Naive B cell (primary cell): Measurements from ENCODE around the gene CUTC. TPM values are rescaled to one million over a fixed set of nuclear protein-coding genes. Genes with fewer than 3 reads are reported as not detected.
A peak's percentile ranks its signal among the peaks of the same experiment; 100 is the strongest.

Experiments used
- ATAC-seq, 2 donors: fragments of 150-1000 bp; cut with Tn5 transposase; 2 replicates each; pipeline ENCODE4 v1.10.0; 2021; ENCODE audit warnings: low read depth in 2 of 2, mild to moderate bottlenecking in 2 of 2, moderate library complexity in 2 of 2
- DNase-seq: peaks from one replicate; pipeline ENCODE4 v3.0.0; 2022
- H3K27ac Mint-ChIP-seq, 6 donors: one replicate each; pipeline ENCODE4 v1.8.0; 2020 to 2022; ENCODE audit warnings: mild to moderate bottlenecking in 6 of 6, mixed read lengths in 6 of 6, moderate library complexity in 5 of 6, inconsistent platforms in 2 of 6
- H3K27me3 Mint-ChIP-seq, 3 donors: one replicate each; pipeline ENCODE4 v1.8.0; 2021 to 2022; ENCODE audit warnings: mixed read lengths in 3 of 3, mild to moderate bottlenecking in 1 of 3
- H3K36me3 Mint-ChIP-seq, 2 donors: one replicate each; pipeline ENCODE4 v1.8.0; 2020 to 2022; ENCODE audit warnings: mixed read lengths in 2 of 2, inconsistent platforms in 1 of 2, mild to moderate bottlenecking in 1 of 2
- H3K4me1 Mint-ChIP-seq, 3 donors: one replicate each; pipeline ENCODE4 v1.8.0; 2020 to 2022; ENCODE audit warnings: mixed read lengths in 3 of 3, inconsistent platforms in 1 of 3, mild to moderate bottlenecking in 1 of 3, moderate library complexity in 1 of 3
- H3K4me3 Mint-ChIP-seq, 8 donors: one replicate each; pipeline ENCODE4 v1.8.0; 2020 to 2022; ENCODE audit warnings: mild to moderate bottlenecking in 8 of 8, mixed read lengths in 8 of 8, moderate library complexity in 8 of 8, inconsistent platforms in 2 of 8
- H3K9me3 Mint-ChIP-seq, 7 donors: one replicate each; pipeline ENCODE4 v1.8.0; 2020 to 2022; ENCODE audit warnings: mixed read lengths in 7 of 7, mild to moderate bottlenecking in 5 of 7, inconsistent platforms in 2 of 7, moderate library complexity in 1 of 7
- polyA plus RNA-seq, 6 donors: library from polyadenylated mRNA; unstranded; fragments of 300-500 nt; fragmentation: Illumina TruSeq; gene quantifications; one replicate each; pipeline ENCODE4 v1.2.3, GENCODE V29; 2021; ENCODE audit warnings: low read depth in 6 of 6

Gene CUTC, protein sequence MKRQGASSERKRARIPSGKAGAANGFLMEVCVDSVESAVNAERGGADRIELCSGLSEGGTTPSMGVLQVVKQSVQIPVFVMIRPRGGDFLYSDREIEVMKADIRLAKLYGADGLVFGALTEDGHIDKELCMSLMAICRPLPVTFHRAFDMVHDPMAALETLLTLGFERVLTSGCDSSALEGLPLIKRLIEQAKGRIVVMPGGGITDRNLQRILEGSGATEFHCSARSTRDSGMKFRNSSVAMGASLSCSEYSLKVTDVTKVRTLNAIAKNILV
- polyA plus RNA-seq, result 100 to 1,000 TPM in 1 of 6 donors, 10 to 100 TPM in 5; 68.3 to 112 (median 73.7) TPM

DNA sequence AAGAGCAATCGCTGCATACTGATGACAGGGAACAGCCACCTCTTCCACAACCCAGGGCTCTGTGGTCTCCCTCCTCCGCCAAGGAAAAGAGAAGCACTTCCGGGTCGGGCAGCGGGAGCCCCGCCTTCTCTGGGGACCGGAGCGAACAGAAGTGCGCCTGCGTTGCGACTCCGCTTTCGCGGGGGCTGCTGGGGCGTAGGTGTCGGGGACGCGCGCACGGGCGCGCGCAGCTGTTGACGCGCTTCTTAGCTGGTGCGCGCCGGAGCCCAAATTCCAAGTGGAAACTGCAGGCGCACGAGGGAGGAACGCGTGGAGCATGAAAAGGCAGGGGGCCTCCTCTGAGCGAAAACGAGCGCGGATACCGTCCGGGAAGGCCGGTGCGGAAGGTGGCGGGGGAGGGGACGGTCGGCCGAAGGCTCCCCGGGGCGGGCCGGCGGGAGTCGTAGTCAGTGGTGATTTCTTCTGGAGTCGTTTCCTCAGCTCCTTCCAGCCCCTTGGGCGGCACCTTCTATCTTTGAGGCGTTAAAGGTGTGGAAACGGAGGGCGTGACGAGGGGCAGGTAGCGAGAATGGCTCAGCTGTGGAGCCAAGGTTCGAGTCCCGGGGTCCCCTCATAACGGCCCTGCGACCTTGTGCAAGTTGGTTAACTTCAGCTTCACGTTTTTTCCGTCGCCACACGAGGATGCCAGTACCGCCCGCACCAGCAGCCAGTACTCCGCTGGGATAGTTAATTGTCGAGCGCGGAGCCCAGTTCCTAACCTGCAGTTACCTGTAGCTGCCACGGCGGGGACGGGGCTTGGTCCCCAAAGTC, at the start of gene CUTC, which contains the start of gene COX15:
TSS of gene CUTC (plus strand) at position 202 of the 810 bp plus-strand sequence. CDS start at position 317, 115 bp downstream.
TSS of gene COX15 (minus strand) at position 95 of the 810 bp plus-strand sequence. CDS start at position 17, 78 bp downstream.
- peaks cover 11 to 12% of the 10 kb centered on the region in 2 donors for H3K36me3 Mint-ChIP-seq
- H3K4me3 Mint-ChIP-seq, result peak within 1 kb of the TSS; percentile 95 to 100 (median 100)
- peaks cover 8 to 55% (median 22%) of the 10 kb centered on the region in 3 donors for H3K4me1 Mint-ChIP-seq
- DNase-seq (peak; percentile 92), ATAC-seq (peak; percentile 87 to 88)
- no peaks in the 10 kb centered on the region for H3K9me3 Mint-ChIP-seq
- no peaks in the 10 kb centered on the region for H3K27me3 Mint-ChIP-seq
- H3K27ac Mint-ChIP-seq, result peak within 1 kb of the TSS; percentile 97 to 99 (median 98)

DNA sequence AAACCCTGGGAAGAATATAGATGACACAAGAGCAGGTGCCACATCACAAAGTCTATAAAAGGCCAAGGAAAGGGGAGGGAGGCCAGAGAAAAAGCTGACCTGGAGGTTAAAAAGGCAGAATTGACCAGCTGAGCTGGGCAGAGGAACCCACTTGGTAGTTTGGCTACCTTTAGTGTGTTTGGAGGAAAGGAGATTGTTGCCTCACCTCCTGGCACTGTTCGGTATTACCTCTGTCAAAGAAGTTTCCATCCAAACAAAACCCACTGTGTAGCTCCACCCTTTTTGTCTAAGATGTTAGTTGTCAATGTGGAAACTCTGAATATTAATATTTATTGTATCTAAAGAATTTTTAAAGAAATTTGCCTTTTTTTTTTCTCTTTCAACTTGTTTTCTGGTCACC, 49.3 kb upstream of the CUTC start:
- Mint-ChIP-seq H3K4me1 (peaks cover 6 to 16% (median 9%) of the 10 kb centered on the region in 3 donors), H3K27ac (no peak overlapping the region), H3K36me3 (peaks cover 0 to 8% of the 10 kb centered on the region in 2 donors), H3K27me3 (no peaks in the 10 kb centered on the region), H3K9me3 (no peaks in the 10 kb centered on the region), H3K4me3 (no peak overlapping the region)
- ATAC-seq (peak in 1 of 2 donors; percentile 27), DNase-seq (no peak)

DNA sequence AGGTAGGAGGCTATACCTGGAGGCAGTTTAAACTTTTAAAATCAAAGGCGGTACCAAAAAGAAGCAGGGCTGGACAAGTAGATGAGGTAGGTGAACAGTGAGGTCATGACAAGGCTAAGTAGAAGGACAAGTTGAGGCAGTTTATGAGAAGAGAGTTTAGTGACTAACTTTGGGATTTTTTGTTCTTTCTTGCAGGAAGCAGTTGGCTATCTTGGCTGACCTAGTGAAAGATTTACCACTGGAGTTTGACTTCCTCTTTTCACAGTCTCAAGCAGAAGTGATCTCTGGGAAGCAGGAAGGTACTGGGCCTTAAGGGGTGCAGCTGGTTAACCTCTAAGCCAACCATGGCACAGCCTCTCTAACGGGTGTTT, 46.5 kb upstream of the CUTC start:
- ATAC-seq, result peak; percentile 70 to 72
- no peaks in the 10 kb centered on the region for H3K9me3 Mint-ChIP-seq
- no peak for DNase-seq
- no peak overlapping the region for H3K4me3 Mint-ChIP-seq
- no peaks in the 10 kb centered on the region for H3K36me3 Mint-ChIP-seq
- H3K4me1 Mint-ChIP-seq, result peaks cover 6 to 16% (median 9%) of the 10 kb centered on the region in 3 donors
- peak overlapping the region in 5 of 6 donors; percentile 3 to 71 (median 27) for H3K27ac Mint-ChIP-seq
- H3K27me3 Mint-ChIP-seq, result no peaks in the 10 kb centered on the region

DNA sequence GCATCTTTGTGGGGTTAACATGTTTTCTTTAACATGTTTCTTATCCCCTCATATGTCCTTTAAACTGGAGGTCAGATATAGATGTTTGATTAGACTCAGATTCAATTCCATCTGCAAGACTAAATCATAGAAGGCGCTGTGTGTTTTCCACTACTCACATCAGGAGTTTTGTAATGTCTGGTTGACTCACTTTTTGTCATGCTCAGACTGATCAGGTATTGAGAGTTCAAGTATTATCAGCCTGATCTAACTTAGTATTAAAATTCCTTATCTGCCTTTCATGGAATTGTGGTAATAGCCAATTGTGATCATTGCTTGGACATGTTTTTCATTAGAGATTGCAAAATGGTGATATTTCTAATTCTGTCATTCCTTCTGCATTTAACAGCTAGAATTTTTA, 42.6 kb upstream of the CUTC start:
- no peak for DNase-seq
- no peak overlapping the region for H3K4me3 Mint-ChIP-seq

DNA sequence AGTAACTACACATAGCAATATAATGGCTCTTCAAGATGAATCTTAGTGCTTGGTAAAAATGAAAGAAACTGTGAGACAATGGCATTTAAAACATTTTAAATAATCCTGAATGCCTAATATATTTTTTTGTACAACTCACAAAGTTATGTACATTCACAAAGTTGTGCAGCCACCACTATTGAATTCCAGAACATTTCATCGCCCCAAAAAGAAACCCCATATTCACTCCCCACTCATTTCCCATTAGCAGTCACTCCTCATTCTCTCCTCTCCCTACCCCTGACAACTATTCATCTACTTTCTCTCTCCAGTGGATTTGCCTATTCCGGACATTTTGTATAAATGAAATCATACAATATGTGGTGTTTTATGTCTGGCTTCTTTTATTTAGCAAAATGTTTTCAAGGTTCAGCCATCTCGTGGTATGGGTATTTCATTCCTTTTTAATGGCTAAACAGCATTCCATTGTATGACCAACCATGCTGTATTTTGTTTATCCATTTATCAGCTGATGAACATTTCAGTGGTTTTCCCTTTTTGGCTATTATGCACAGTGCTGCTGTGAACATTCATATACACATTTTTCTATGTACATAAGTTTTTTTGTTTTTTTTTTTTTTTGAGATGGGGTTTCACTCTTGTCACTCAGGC, 38.0 kb upstream of the CUTC start:
- ATAC-seq (no peak), DNase-seq (no peak)
- Mint-ChIP-seq H3K9me3 (no peaks in the 10 kb centered on the region), H3K27me3 (no peaks in the 10 kb centered on the region), H3K4me1 (no peaks in the 10 kb centered on the region), H3K27ac (no peak overlapping the region), H3K4me3 (no peak overlapping the region), H3K36me3 (peaks cover 17 to 28% of the 10 kb centered on the region in 2 donors)

More for the DNA sequence above, 42.6 kb upstream of the CUTC start:
- H3K36me3 Mint-ChIP-seq, result peaks cover 5 to 11% of the 10 kb centered on the region in 2 donors
- peaks cover 6 to 16% (median 9%) of the 10 kb centered on the region in 3 donors for H3K4me1 Mint-ChIP-seq
- no peaks in the 10 kb centered on the region for H3K9me3 Mint-ChIP-seq
- no peaks in the 10 kb centered on the region for H3K27me3 Mint-ChIP-seq
- no peak overlapping the region for H3K27ac Mint-ChIP-seq
- ATAC-seq, result no peak

DNA sequence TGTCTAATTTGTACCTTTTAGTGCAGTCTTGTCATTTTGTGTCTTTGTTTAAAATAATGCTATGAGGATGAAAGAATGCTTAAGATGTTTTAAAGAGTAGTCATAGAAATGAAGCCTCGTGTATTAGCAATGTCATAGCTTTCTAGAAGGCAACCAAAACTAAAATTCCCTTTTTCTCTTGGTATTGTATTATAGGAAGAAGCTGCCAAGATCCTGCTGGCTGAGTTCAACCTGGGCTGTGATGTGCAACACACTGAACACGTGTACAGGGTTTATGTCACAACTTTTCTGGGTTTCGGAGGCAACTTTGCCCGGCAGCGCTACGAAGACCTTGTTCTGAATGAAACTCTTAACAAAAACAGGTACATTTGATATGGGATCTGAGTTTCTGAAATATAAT, 36.3 kb upstream of the CUTC start:
- Mint-ChIP-seq H3K36me3 (peaks cover 28 to 30% of the 10 kb centered on the region in 2 donors), H3K4me1 (no peaks in the 10 kb centered on the region)

DNA sequence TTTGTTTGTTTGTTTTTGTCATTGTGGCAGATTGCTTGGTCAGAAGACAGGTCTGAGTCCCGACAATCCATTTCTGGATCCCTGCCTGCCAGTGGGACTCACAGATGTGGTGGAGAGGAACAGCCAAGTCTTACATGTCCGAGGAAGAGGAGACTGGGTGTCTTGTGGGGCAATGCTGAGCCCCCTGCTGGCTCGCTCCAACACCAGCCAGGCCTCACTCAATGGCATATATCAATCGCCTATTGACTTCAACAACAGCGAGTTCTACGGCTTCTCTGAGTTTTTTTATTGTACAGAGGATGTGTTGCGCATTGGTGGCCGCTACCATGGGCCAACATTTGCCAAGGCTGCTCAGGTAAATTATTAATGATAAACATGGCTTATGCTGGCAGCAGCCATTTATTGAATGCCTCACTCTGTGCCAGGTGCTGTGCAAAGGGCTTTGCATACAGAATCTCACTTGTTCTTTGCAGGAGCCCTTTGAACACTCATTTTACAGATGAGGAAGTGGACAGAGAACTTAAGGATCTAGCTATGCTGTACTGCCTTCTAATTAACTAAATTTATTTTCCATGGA, 33.4 kb upstream of the CUTC start:
- Mint-ChIP-seq H3K9me3 (no peaks in the 10 kb centered on the region), H3K27me3 (no peaks in the 10 kb centered on the region), H3K27ac (no peak overlapping the region), H3K36me3 (peaks cover 23 to 33% of the 10 kb centered on the region in 2 donors), H3K4me1 (no peaks in the 10 kb centered on the region), H3K4me3 (no peak overlapping the region)
- no peak for ATAC-seq
- DNase-seq, result no peak

More for the DNA sequence above, 36.3 kb upstream of the CUTC start:
- no peaks in the 10 kb centered on the region for H3K27me3 Mint-ChIP-seq
- H3K4me3 Mint-ChIP-seq, result no peak overlapping the region
- H3K27ac Mint-ChIP-seq, result peak overlapping the region in 1 of 6 donors; percentile 82
- no peak for DNase-seq
- ATAC-seq, result no peak
- H3K9me3 Mint-ChIP-seq, result no peaks in the 10 kb centered on the region

DNA sequence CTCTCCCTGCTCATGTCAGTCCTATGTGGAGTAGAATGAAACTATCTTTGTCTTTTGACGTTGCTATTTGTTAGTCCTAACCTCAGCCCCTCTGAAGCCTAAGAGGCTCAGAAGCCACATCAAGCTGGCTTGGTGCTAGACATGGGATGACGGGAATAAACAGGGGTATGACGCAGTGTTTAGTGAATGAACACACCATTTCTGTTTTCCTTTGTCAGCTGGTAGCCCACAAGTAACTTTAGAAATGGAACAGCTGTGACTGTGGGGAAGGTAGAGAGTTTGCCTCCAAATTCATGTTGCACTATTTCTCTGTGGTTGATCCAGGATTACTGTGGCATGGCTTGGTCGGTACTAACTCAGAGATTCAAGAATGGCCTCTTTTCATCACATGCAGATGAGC, 31.4 kb upstream of the CUTC start:
- H3K27me3 Mint-ChIP-seq, result no peaks in the 10 kb centered on the region
- H3K4me3 Mint-ChIP-seq, result no peak overlapping the region
- peaks cover 23 to 28% of the 10 kb centered on the region in 2 donors for H3K36me3 Mint-ChIP-seq
- H3K9me3 Mint-ChIP-seq, result no peaks in the 10 kb centered on the region
- H3K4me1 Mint-ChIP-seq, result no peaks in the 10 kb centered on the region
- DNase-seq (no peak), ATAC-seq (no peak)
- H3K27ac Mint-ChIP-seq, result no peak overlapping the region

DNA sequence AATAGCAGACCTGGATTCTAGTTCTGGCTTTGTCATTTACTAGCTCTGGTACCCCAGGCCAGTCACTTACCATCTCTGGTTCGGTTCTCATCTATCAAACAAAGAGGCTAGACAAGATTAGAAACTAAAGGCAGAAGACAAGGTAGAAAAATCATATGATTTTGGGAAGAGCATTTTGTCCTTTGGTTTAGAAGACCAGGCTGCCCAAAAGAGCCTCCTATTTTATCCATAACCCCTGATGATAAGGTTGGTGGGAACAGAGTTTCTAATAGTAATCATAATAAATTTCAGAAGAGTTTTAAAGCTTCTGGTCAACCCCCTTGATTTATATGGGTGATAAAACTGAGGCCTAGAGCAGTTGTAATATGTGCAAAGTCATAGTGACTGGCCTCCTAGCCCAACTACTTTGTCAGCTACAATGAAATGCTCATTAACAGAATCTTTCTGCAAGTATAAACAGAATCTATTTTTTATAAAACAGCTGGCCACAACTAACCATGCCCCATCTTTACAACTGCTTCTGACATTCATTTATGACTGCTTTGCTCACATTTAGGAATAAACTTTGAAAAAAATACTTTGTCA, 23.5 kb upstream of the CUTC start:
- H3K4me1 Mint-ChIP-seq, result peaks cover 0 to 3% (median 0%) of the 10 kb centered on the region in 3 donors
- H3K9me3 Mint-ChIP-seq, result no peaks in the 10 kb centered on the region
- ATAC-seq, result no peak
- DNase-seq, result no peak
- peaks cover 0 to 9% of the 10 kb centered on the region in 2 donors for H3K36me3 Mint-ChIP-seq
- peak overlapping the region in 2 of 6 donors; percentile 53 to 58 for H3K27ac Mint-ChIP-seq
- no peak overlapping the region for H3K4me3 Mint-ChIP-seq
- no peaks in the 10 kb centered on the region for H3K27me3 Mint-ChIP-seq

DNA sequence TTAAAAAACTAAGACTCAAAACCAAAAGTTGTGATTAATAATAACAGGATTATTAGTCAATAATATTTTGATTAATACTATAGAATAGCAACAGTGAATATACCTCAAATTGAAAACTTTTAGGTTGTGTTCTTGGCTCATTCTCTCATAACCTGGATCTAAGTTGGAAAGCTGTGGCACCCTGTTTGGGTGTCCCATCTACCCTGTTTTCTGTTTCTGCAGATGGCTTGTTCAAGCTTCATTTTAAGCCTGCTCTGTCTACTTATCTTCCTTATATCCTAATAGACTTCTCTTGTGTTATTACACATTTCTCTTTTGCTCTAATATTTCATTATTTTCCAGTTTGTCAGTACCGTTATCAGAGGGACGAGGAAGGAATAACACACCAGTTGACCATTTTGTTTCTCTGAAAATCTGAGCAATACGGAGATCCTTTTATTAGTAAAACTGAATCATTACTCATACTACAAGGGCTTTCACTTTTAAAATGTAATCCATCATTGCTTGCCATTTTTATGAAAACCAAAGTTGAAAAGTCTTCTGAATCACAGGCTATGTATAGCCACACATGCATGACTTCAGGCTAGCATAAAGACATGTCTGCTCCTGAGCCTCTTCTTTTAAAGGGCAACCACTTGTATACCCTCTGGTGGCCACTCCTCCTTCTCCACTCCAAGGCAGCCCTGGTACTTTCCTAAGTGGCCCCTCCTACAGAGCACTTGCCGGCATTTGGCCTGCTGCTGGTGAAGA, 22.4 kb upstream of the CUTC start:
- H3K4me1 Mint-ChIP-seq, result peaks cover 0 to 3% (median 0%) of the 10 kb centered on the region in 3 donors
- DNase-seq (no peak), ATAC-seq (no peak)
- H3K9me3 Mint-ChIP-seq, result no peaks in the 10 kb centered on the region
- H3K4me3 Mint-ChIP-seq, result no peak overlapping the region
- H3K27me3 Mint-ChIP-seq, result no peaks in the 10 kb centered on the region
- peaks cover 0 to 9% of the 10 kb centered on the region in 2 donors for H3K36me3 Mint-ChIP-seq
- peak overlapping the region in 1 of 6 donors; percentile 88 for H3K27ac Mint-ChIP-seq

DNA sequence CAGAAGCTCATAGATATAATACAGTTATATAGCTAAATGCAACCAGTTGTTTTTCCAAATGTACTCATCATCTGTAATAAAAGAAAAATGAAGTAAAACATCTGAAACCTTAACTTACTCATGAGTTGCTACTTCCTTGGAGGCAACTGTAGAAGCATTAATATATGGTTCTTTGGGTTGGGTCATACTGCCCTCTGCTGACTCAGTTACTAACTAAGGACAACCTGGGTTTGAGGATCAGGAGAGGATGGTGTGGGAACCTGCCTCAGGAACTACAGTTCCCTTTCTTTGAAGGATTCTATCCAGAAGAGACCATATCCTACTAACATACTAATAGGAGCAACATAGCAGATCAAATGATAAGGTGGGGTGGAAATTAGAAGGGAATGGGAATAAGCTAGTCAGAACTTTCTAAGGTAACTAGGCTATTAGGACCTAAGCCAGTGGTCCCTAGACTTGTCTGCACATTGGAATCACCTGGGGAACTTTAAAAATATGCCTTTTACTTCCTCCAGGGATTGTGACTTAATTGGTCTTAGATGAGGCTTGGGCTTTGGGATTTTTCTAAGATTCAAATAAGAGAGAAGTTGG, 20.8 kb upstream of the CUTC start:
- peaks cover under 1 to 9% of the 10 kb centered on the region in 2 donors for H3K36me3 Mint-ChIP-seq
- no peaks in the 10 kb centered on the region for H3K27me3 Mint-ChIP-seq
- H3K4me3 Mint-ChIP-seq, result no peak overlapping the region
- ATAC-seq (peak; percentile 62 to 78), DNase-seq (peak; percentile 34)
- H3K4me1 Mint-ChIP-seq, result peaks cover 0 to 3% (median 0%) of the 10 kb centered on the region in 3 donors
- no peaks in the 10 kb centered on the region for H3K9me3 Mint-ChIP-seq
- H3K27ac Mint-ChIP-seq, result no peak overlapping the region

DNA sequence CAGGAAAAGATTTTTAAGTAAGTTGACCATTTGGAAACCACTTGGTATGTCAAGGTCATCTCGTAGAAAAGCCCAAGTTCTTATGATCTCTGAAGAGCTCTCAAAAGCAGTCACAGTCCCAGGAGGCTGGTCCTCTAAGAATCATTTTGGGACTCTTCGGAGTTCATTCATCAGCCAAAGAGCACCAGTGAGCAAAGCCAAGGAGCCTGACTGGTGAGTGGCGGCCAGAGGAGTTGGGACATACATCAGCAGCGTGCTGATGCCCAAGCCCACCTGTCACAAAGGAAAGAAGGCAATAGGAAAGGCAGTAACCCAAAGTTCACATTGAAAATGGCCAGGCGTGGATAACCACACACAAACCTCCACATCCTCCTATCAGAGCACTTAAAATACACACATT, 17.6 kb upstream of the CUTC start:
- Mint-ChIP-seq H3K4me3 (no peak overlapping the region), H3K9me3 (no peaks in the 10 kb centered on the region), H3K36me3 (peaks cover 15 to 18% of the 10 kb centered on the region in 2 donors), H3K4me1 (peaks cover 0 to 7% (median 0%) of the 10 kb centered on the region in 3 donors), H3K27ac (peak overlapping the region in 2 of 6 donors; percentile 41 to 52), H3K27me3 (no peaks in the 10 kb centered on the region)
- ATAC-seq (no peak), DNase-seq (no peak)
